B cell (primary cell): ENCODE results near the gene PPP2R2B.

Experiments
- EZH2 ChIP-seq: IDR thresholded peaks from 2 replicates; pipeline ENCODE4 v1.6.1; 2012; ENCODE audit warnings: borderline replicate concordance, low read depth, mild to moderate bottlenecking, moderate library complexity, low read length; ENCODE audit not compliant: insufficient read depth, poor library complexity, severe bottlenecking
- TF ChIP-seq, protein P1 (sequence below): fragments of 200-600 bp; IDR thresholded peaks from one replicate; pipeline ENCODE4 v1.8.0; 2022; ENCODE audit warnings: antibody characterized with exemption, mild to moderate bottlenecking

- TF ChIP-seq EZH2: no peak
- TF ChIP-seq, protein P1, sequence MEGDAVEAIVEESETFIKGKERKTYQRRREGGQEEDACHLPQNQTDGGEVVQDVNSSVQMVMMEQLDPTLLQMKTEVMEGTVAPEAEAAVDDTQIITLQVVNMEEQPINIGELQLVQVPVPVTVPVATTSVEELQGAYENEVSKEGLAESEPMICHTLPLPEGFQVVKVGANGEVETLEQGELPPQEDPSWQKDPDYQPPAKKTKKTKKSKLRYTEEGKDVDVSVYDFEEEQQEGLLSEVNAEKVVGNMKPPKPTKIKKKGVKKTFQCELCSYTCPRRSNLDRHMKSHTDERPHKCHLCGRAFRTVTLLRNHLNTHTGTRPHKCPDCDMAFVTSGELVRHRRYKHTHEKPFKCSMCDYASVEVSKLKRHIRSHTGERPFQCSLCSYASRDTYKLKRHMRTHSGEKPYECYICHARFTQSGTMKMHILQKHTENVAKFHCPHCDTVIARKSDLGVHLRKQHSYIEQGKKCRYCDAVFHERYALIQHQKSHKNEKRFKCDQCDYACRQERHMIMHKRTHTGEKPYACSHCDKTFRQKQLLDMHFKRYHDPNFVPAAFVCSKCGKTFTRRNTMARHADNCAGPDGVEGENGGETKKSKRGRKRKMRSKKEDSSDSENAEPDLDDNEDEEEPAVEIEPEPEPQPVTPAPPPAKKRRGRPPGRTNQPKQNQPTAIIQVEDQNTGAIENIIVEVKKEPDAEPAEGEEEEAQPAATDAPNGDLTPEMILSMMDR: no peak
Observed at GRCh38 chr5:146697211-146697610, 181.3 kb downstream of the PPP2R2B start.
